OCI-LY3 (cell line): Measurements from ENCODE around the gene CRABP1.

ENCODE experiments used
- H2AFZ ChIP-seq: fragments of 200-600, 300-600 bp; shearing (Covaris generic); 2 replicates; pipeline ENCODE4 v1.6.0; 2014; ENCODE audit warnings: antibody characterized with exemption, low read depth, low read length
- H3K27ac ChIP-seq: fragments of 200-600, 300-600 bp; sonication (generic); 2 replicates; pipeline ENCODE4 v1.5.1; 2014; ENCODE audit warnings: mild to moderate bottlenecking, low read length, moderate library complexity, mixed read lengths
- H3K27me3 ChIP-seq: fragments of 200-600, 300-600 bp; sonication (generic); 2 replicates; pipeline ENCODE4 v1.6.1; 2014; ENCODE audit warnings: low read depth, low read length, mixed read lengths
- H3K36me3 ChIP-seq: fragments of 200-600, 300-600 bp; sonication (generic); replicated peaks from 2 replicates; pipeline ENCODE3; 2014; ENCODE audit warnings: low read depth, low read length, mixed read lengths
- H3K4me1 ChIP-seq: fragments of 300-600, 200-600 bp; sonication (generic); 2 replicates; pipeline ENCODE4 v1.6.1; 2014; ENCODE audit warnings: low read length, mixed read lengths
- H3K4me2 ChIP-seq: fragments of 200-600, 300-600 bp; sonication (generic); 2 replicates; pipeline ENCODE4 v1.6.1; 2014; ENCODE audit warnings: low read length, mixed read lengths
- H3K4me3 ChIP-seq: fragments of 300-600, 200-600 bp; sonication (generic); 2 replicates; pipeline ENCODE4 v1.5.1; 2014; ENCODE audit warnings: antibody characterized with exemption, mild to moderate bottlenecking, low read length, moderate library complexity
- H3K79me2 ChIP-seq: fragments of 300-600, 200-600 bp; shearing (Covaris generic); 2 replicates; pipeline ENCODE4 v1.6.1; 2014; ENCODE audit warnings: mild to moderate bottlenecking, low read length, mixed read lengths
- H3K9ac ChIP-seq: fragments of 300-600, 200-600 bp; shearing (Covaris generic); 2 replicates; pipeline ENCODE4 v1.6.0; 2014; ENCODE audit warnings: mild to moderate bottlenecking, low read length, moderate library complexity
- H3K9me3 ChIP-seq: fragments of 200-600, 300-600 bp; shearing (Covaris generic); 2 replicates; pipeline ENCODE4 v1.6.1; 2014; ENCODE audit warnings: low read length, mixed read lengths; ENCODE audit not compliant: insufficient read depth
- H4K20me1 ChIP-seq: fragments of 200-600, 300-600 bp; sonication (generic); 2 replicates; pipeline ENCODE4 v1.6.1; 2016; ENCODE audit warnings: low read length, mixed read lengths; ENCODE audit not compliant: insufficient read depth
- CTCF ChIP-seq: fragments of 200-600, 300-600 bp; sonication (generic); IDR thresholded peaks from 2 replicates; pipeline ENCODE4 v1.5.1; 2014; ENCODE audit warnings: antibody characterized with exemption, low read length, low read depth
- EZH2phosphoT487 ChIP-seq: fragments of 200-600 bp; shearing (Covaris generic); IDR thresholded peaks from 2 replicates; pipeline ENCODE4 v1.6.1; 2018; ENCODE audit warnings: antibody characterized with exemption, mixed run types, low read depth

The CRABP1 gene

DNA sequence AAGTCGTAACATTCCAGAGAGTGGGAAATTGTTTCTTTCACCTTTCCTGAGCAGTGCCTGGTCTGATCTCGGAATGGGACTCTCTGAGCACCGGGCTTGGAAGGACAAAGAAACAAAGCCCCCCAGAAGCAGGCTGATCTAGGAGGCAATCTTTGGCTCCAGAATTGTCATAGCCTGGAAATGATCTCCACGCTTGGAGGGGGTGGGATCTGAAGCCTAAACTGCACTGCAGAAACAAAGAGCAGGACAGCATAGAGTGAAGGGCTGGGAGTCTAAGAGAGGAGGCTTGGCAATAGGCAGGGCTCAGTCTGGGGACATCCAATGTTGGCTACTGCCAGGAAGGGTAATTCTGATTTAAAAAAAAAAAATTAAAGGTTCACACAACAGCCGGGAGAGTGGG is 1.9 kb downstream of the CRABP1 start:
- Histone ChIP-seq H3K27ac (no peak overlapping the region), H3K9ac (no peak overlapping the region), H3K27me3 (peaks cover 24% of the 10 kb centered on the region; the same call in 1 of the 2 replicates), H3K4me2 (no peak overlapping the region), H3K4me3 (no peak overlapping the region), H3K36me3 (no peaks in the 10 kb centered on the region), H3K79me2 (no peaks in the 10 kb centered on the region), H3K9me3 (no peaks in the 10 kb centered on the region), H3K4me1 (no peaks in the 10 kb centered on the region), H2AFZ (no peak overlapping the region), H4K20me1 (no peaks in the 10 kb centered on the region)
- no peak for TF ChIP-seq CTCF
- TF ChIP-seq EZH2phosphoT487, result no peak

GRCh38 chr15:78343276-78344060 is 3.3 kb downstream of the CRABP1 start:
- Histone ChIP-seq H4K20me1 (no peaks in the 10 kb centered on the region), H3K4me3 (no peak overlapping the region), H3K27me3 (peaks cover 24% of the 10 kb centered on the region), H3K9ac (no peak overlapping the region), H3K9me3 (no peaks in the 10 kb centered on the region), H3K79me2 (no peaks in the 10 kb centered on the region), H3K36me3 (no peaks in the 10 kb centered on the region), H3K27ac (no peak overlapping the region), H3K4me2 (no peak overlapping the region), H3K4me1 (no peaks in the 10 kb centered on the region), H2AFZ (no peak overlapping the region)
- TF ChIP-seq CTCF, result no peak
- TF ChIP-seq EZH2phosphoT487, result no peak

DNA sequence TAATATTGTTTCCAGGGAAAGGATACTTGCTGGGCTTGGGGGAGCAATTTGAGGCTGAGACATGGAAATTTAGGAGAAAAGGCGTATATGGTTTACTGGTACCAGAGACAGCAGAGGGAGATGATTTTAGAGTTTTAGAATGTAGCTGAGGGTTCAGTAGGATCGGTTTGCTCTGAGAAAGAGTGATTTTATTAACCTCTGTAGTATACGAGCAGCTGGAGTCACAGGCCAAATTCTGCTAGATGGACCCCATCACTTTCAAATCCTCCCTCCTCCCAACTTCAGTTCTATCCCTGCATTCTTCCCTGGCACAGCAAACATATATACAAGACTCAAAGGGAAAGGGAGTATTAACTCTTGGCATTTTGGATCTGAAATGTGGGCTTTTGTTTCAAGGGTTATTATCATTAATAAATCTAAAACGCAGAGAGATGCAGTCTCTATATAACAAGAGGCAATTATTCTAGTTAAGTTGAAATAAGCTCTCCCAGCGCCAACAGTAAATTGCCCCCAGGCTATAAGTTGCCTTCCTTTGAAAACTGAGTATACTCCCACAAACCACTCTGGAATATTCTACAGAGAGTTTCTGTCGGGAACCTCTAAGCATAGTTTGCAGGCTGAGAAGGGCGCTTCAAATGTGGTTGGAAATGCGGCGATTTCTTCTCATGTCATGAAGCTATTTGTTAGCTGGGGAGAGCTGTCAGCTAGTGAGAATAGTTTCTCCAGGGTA is 5.4 kb downstream of the CRABP1 start:
- Histone ChIP-seq H4K20me1 (no peaks in the 10 kb centered on the region), H3K9me3 (no peaks in the 10 kb centered on the region), H3K27me3 (peaks cover 29% of the 10 kb centered on the region), H3K4me1 (no peaks in the 10 kb centered on the region), H3K36me3 (no peaks in the 10 kb centered on the region), H3K4me3 (no peak overlapping the region), H3K27ac (no peak overlapping the region), H3K9ac (no peak overlapping the region), H3K79me2 (no peaks in the 10 kb centered on the region), H3K4me2 (no peak overlapping the region), H2AFZ (no peak overlapping the region)
- TF ChIP-seq EZH2phosphoT487, result no peak

GRCh38 chr15:78347586-78348543 is 7.7 kb downstream of the CRABP1 start:
- no peaks in the 10 kb centered on the region for H3K36me3 ChIP-seq
- H3K9ac ChIP-seq, result no peak overlapping the region
- no peak overlapping the region for H3K27ac ChIP-seq
- H2AFZ ChIP-seq, result no peak overlapping the region
- H3K79me2 ChIP-seq, result no peaks in the 10 kb centered on the region
- H3K9me3 ChIP-seq, result no peaks in the 10 kb centered on the region
- no peak overlapping the region for H3K4me2 ChIP-seq
- no peaks in the 10 kb centered on the region for H4K20me1 ChIP-seq
- no peak overlapping the region for H3K4me3 ChIP-seq
- H3K4me1 ChIP-seq, result no peaks in the 10 kb centered on the region
- TF ChIP-seq CTCF, result no peak
- TF ChIP-seq EZH2phosphoT487, result no peak
- peaks cover 24% of the 10 kb centered on the region for H3K27me3 ChIP-seq
